Measurements from ENCODE around the gene TMEM61.
"Not testable (repeated sequence)": the region's sequence is repeated elsewhere in the genome, so short reads cannot be mapped to it uniquely, and the experiment has no call there.

Gene TMEM61

DNA sequence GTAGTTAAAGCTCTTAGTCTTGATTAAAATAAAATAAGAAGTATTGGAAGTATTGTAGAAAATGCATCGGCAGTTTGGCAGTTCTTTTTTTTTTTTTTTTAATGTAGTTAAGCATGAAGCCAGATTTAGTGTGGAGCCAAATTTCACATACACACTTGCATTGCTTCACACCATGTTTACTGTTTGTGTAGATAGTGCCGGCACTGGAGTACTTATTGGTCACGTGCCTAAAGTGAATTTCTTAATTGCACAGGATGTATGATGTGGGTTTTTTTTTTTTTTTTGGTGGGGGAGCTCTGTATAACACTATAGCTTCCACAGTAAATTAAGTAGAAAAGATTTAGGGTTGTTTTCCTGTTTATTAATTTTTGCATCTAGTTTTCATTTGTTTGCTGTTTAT is 21.2 kb upstream of the TMEM61 start:
- no peak for DNase-seq (ENCODE audit: low read depth)
- TF ChIP-seq, protein P1, sequence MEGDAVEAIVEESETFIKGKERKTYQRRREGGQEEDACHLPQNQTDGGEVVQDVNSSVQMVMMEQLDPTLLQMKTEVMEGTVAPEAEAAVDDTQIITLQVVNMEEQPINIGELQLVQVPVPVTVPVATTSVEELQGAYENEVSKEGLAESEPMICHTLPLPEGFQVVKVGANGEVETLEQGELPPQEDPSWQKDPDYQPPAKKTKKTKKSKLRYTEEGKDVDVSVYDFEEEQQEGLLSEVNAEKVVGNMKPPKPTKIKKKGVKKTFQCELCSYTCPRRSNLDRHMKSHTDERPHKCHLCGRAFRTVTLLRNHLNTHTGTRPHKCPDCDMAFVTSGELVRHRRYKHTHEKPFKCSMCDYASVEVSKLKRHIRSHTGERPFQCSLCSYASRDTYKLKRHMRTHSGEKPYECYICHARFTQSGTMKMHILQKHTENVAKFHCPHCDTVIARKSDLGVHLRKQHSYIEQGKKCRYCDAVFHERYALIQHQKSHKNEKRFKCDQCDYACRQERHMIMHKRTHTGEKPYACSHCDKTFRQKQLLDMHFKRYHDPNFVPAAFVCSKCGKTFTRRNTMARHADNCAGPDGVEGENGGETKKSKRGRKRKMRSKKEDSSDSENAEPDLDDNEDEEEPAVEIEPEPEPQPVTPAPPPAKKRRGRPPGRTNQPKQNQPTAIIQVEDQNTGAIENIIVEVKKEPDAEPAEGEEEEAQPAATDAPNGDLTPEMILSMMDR (conservative IDR thresholded peaks at IDR 0.05; ENCODE audit: low read depth, low read length), result no peak
- H3K4me3 ChIP-seq (ENCODE audit: low read depth, low read length), result no peak overlapping the region

DNA sequence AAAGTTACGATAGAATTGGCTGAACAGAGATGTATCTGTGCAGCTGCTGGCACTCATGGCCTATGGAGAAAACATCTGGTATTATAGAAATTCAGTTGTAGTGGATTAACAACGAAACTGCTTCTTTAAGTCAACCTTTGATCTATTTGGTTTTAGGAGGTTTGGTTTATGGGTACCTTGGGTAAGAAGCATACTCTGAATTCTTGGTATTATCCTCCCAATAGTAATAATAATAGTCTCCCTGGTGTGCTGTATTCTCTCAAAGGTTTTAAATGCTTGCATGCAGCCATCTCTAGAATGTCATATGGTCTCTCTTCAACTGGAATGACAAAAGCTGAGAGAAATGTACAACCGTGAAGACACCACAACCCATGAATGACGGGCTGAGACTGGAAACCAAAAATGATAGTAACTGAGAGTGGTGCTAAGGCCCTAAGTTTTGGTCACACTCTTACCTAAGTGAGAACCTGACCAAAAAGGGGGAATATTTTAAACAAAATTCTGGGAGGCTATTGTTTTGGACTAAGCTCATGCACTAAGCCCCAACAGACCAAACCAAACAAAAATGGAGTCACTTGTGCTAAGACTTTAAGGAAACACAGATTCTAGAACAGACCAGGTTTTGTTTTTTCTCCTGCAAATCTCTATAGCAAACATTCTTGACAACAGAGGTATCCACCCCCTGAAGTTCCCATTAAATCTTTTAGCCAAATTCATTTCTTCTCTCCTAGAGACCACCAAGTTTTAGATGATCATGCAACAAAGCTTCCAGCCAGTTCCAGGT is 17.6 kb upstream of the TMEM61 start:
- DNase-seq (ENCODE audit: low read depth), result no peak
- no peak overlapping the region for H3K4me3 ChIP-seq (ENCODE audit: low read depth, low read length)
- TF ChIP-seq, protein P1 (conservative IDR thresholded peaks at IDR 0.05; ENCODE audit: low read depth, low read length), result no peak

DNA sequence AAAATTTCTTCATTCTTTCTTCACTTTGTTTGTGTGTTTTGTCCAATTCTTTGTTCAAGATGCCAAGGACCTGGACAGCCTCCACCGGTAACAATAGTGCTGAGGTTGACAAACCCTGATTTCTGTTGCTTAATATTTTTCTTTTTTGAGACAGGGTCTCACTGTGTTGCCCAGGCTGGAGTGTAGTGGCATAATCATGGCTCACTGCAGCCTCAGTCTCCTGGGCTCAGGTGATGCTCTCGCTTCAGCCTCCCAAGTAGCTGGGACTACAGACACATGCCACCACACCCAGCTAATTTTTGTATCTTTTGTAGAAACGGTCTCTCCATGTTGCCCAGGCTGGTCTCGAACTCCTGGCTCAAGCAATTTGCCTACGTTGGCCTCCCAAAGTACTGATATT is 16.6 kb upstream of the TMEM61 start:
- not testable (repeated sequence) for H3K4me3 ChIP-seq (ENCODE audit: low read depth, low read length); DNase-seq (ENCODE audit: low read depth)

DNA sequence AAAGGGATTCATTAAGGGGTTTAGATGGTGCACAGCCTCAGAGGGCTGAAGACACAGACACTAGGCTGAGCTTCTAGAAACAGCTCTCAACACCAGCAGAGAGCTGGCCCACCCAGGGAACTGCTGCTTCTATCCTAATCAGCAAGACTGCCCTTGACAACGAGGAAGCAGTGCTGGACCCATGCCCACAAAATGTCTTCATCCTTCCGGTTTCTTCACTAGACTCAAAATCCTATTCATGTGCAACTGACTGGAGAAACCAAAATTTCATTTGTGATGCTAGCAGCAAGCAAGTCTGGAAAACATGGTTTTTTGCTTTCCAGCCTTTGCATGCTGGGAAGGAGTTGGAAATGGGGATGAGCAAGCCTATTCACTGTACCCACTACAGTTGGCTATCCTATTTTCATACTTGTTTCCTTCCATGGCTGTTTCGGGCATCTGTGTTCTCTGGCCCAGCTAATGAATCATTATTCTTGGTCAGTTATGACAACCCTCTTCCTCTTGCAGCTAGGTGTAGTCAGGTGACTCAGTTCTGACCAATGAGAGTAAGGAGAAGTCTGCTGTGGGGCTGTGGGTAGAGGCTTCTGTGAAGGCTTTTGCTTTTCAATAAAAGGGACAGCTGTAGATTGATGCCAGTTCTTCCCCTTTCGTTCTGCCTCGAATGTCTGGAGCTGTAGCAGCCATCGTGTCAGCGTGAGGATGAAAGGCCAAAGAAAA is 14.6 kb upstream of the TMEM61 start:
- peak; percentile 85 for DNase-seq (ENCODE audit: low read depth)
- TF ChIP-seq, protein P1 (conservative IDR thresholded peaks at IDR 0.05; ENCODE audit: low read depth, low read length), result no peak
- H3K4me3 ChIP-seq (ENCODE audit: low read depth, low read length), result no peak overlapping the region

DNA sequence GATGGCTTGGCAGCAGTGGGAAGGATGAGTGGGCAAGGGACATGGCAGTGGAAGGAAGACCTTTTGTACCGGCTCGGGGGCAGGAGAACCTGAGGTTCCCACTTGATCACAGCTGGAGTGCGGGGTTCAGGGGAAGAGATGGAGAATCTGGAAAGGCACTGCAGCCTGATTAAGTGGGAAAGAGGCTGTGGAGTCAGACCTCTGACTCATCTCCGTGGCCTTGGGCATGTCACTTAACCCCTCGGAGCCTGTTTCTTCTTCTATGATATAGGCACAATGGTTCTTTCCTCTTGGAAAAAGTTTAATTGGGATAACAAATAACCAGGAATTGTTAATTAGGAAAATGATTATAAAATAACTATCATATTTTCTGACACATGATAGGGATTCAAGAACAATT is 13.1 kb upstream of the TMEM61 start:
- TF ChIP-seq, protein P1 (conservative IDR thresholded peaks at IDR 0.05; ENCODE audit: low read depth, low read length), result no peak
- DNase-seq (ENCODE audit: low read depth), result no peak
- no peak overlapping the region for H3K4me3 ChIP-seq (ENCODE audit: low read depth, low read length)

DNA sequence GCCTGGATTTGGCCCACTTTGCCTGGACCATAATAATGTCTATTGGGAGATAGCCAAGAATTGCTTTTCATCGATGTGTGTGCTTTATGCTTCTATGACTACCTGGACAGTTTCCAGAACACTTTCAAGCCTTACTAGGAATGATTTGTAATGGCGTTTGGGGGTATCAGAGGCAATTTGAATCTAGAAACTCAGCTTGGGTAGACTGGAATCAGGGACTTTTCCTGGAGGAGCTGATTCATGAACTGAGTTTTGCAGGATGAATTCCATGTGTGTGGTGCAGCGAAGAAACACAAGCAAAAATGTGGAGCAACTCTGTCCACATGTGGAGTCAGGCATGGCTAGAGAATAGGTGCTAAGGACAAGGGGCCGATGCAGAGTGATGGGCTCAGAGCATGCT is 11.9 kb upstream of the TMEM61 start:
- DNase-seq (ENCODE audit: low read depth), result no peak
- TF ChIP-seq, protein P1 (conservative IDR thresholded peaks at IDR 0.05; ENCODE audit: low read depth, low read length), result no peak

DNA sequence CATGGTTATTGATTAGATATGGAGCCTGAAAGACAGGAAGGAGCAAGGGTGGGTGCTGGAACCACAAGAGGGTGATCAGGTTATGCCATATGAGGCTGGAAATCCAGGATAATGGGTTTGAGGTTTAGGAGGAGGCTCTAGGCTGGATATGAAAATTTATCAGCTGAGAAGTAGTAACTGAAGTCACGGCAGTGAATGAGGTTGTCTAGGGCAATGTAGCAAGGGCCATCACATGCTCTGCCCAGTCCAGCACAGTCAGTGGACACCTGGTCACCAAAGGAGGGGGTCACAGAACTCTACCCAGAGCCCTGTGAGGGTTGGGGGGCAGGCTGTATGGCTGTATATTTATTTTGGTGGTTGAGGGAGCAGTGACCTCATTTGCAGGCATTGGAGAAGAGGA is 10.5 kb upstream of the TMEM61 start:
- no peak for DNase-seq (ENCODE audit: low read depth)
- H3K4me3 ChIP-seq (ENCODE audit: low read depth, low read length), result no peak overlapping the region
- TF ChIP-seq, protein P1 (conservative IDR thresholded peaks at IDR 0.05; ENCODE audit: low read depth, low read length), result no peak

More for the DNA sequence above, 11.9 kb upstream of the TMEM61 start:
- H3K4me3 ChIP-seq (ENCODE audit: low read depth, low read length), result no peak overlapping the region

Measured in choroid plexus epithelial cell (primary cell).